ENCODE results near the gene NEB. TPM values are rescaled to one million over a fixed set of nuclear protein-coding genes. Genes with fewer than 3 reads are reported as not detected.

The NEB gene
- total RNA-seq, 1 donor from 2014 or later = 5.0 TPM

DNA sequence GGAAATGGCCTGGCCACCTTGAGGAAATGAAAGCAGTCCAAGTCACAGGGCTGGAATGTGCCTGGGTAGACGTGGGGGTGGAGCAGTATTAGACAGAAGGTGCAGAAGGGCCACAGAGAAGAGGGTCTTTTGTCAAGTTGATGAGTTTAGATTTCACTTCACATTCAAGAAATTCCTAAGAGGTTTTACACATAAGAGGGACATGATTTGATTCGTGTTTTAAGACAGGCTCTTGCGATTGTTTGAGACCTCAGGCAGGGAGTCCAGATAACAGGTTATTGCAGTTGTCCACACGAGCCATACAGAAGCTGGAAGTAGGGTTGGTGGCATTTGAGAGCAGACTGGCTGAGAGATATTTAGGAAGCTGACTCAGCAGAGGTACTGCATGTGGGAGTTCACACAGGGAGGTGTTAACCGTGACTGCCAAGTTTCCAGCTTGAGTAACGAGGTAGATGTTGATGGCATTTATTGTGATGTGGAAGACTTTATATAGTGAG is 64.6 kb downstream of the NEB start:
- Mint-ChIP-seq H3K4me1 (ENCODE audit: unreplicated experiment) (peaks cover 13% of the 10 kb centered on the region), H3K27me3 (no peaks in the 10 kb centered on the region), H3K27ac (no peak overlapping the region), H3K36me3 (no peaks in the 10 kb centered on the region), H3K4me3 (no peak overlapping the region), H3K9me3 (no peaks in the 10 kb centered on the region)
- TF ChIP-seq, protein P1, sequence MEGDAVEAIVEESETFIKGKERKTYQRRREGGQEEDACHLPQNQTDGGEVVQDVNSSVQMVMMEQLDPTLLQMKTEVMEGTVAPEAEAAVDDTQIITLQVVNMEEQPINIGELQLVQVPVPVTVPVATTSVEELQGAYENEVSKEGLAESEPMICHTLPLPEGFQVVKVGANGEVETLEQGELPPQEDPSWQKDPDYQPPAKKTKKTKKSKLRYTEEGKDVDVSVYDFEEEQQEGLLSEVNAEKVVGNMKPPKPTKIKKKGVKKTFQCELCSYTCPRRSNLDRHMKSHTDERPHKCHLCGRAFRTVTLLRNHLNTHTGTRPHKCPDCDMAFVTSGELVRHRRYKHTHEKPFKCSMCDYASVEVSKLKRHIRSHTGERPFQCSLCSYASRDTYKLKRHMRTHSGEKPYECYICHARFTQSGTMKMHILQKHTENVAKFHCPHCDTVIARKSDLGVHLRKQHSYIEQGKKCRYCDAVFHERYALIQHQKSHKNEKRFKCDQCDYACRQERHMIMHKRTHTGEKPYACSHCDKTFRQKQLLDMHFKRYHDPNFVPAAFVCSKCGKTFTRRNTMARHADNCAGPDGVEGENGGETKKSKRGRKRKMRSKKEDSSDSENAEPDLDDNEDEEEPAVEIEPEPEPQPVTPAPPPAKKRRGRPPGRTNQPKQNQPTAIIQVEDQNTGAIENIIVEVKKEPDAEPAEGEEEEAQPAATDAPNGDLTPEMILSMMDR (conservative IDR thresholded peaks at IDR 0.05) = no peak
- DNase-seq (ENCODE audit: extremely low spot score, unreplicated experiment) = no peak

DNA sequence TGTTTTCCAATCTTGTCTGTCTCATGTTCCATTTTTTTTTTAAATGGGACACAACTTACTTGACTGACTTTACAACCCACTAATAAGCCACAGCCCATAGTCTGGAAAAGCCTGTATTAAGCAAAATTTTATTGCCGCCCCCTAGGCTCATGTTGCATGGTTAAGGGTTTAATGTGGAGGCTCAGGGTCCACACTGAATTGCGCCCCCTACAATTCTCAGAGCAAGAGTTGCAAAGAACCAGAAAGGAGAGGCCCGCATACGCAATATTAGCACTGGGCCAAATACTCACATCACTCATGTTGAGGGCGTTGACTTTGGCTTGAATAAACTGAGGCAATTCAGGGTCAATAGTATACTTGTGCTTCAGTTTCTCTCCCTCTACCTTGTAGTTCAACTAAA is 65.5 kb downstream of the NEB start:
- Mint-ChIP-seq H3K27me3 (no peaks in the 10 kb centered on the region), H3K9me3 (no peaks in the 10 kb centered on the region), H3K36me3 (no peaks in the 10 kb centered on the region), H3K4me1 (ENCODE audit: unreplicated experiment) (peaks cover 13% of the 10 kb centered on the region), H3K27ac (no peak overlapping the region), H3K4me3 (no peak overlapping the region)
- DNase-seq (ENCODE audit: extremely low spot score, unreplicated experiment) = no peak
- TF ChIP-seq, protein P1 (conservative IDR thresholded peaks at IDR 0.05) = no peak

DNA sequence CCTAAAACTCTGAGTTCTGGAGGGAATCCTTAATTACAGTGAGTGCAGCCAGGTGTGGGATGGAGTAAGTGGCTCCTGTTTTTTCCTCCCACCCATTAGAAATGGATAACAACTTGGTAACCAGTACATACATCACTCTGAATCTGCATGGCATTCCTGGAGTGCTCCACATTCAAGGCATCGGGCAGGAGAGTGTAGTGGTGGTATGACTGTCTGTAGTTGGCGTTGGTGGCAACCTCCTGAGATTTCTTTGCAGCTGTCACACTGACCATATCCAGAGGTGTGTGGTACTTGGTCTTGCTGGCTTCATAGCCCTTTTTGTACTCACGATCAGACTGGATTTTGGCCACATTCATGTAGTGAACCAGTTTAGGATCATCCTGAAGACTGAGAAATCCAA is 68.3 kb downstream of the NEB start:
- no peaks in the 10 kb centered on the region for H3K36me3 Mint-ChIP-seq
- no peak overlapping the region for H3K27ac Mint-ChIP-seq
- peaks cover 10% of the 10 kb centered on the region for H3K4me1 Mint-ChIP-seq (ENCODE audit: unreplicated experiment)
- no peak for DNase-seq (ENCODE audit: extremely low spot score, unreplicated experiment)
- TF ChIP-seq, protein P1 (conservative IDR thresholded peaks at IDR 0.05) = no peak
- H3K4me3 Mint-ChIP-seq = no peak overlapping the region
- no peaks in the 10 kb centered on the region for H3K9me3 Mint-ChIP-seq
- H3K27me3 Mint-ChIP-seq = no peaks in the 10 kb centered on the region

DNA sequence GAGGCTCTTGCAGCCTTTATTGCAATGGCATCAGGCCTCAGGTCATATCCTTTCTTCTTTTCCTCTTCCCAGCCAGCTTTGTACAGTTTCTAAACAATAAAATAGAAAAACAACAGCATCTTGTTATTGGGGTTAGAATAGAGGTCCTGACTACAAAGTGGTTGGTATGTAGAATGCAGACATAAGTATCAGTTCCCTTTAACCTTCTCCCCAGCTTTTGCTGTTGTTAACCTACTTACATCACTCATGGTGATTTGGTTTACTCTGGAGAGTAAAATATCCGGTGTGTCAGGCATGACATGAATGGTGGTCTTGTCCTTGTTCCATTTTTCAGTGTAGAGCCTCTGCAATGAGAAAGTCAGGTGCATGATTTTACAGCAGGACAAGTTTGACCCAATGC is 69.8 kb downstream of the NEB start:
- Mint-ChIP-seq H3K27ac (no peak overlapping the region), H3K4me1 (ENCODE audit: unreplicated experiment) (peaks cover 4% of the 10 kb centered on the region), H3K36me3 (no peaks in the 10 kb centered on the region), H3K4me3 (no peak overlapping the region), H3K9me3 (no peaks in the 10 kb centered on the region), H3K27me3 (no peaks in the 10 kb centered on the region)
- TF ChIP-seq, protein P1 (conservative IDR thresholded peaks at IDR 0.05) = no peak
- no peak for DNase-seq (ENCODE audit: extremely low spot score, unreplicated experiment)

DNA sequence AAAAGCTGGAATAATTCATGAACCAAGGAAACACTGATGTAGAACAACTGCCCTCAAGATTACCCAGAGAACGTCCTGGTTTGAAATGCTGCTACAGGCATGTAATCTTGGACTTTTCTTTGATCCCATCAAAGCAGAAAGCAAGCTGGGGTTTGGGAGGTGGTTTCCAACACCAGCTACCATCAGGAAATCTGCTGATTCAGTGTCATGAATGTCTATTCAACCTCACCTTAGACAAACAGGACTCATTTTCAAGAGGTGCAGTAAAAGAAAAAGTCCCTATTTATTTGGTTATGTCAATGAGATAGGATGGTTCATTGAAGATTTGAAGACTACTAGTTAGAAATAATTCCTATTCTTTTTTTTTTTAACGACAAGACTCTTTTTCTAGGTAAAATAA is 72.7 kb downstream of the NEB start:
- Mint-ChIP-seq H3K4me3 (no peak overlapping the region), H3K27me3 (no peaks in the 10 kb centered on the region), H3K36me3 (no peaks in the 10 kb centered on the region), H3K9me3 (no peaks in the 10 kb centered on the region), H3K27ac (no peak overlapping the region), H3K4me1 (ENCODE audit: unreplicated experiment) (no peaks in the 10 kb centered on the region)
- DNase-seq (ENCODE audit: extremely low spot score, unreplicated experiment) = no peak
- TF ChIP-seq, protein P1 (conservative IDR thresholded peaks at IDR 0.05) = no peak

DNA sequence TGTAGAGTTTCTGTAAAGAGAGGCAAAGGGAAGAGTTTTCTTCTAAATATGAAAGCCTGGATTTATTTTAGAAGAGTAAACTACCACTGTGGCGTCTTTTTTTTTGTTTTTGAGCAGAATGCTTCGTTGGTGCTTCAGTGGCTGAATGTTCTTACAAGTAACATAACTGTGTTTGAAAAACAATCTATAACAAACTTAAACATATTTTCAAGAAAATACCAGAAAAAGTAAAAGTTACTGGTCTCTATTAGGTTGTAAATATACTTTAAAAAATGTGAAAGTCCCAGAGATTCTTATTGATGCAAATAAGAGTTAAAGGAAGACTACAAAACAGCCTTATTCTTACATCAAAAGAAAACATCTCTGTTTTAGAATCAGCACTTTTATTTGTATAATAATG is 76.2 kb downstream of the NEB start:
- DNase-seq (ENCODE audit: extremely low spot score, unreplicated experiment) = no peak
- Mint-ChIP-seq H3K9me3 (no peaks in the 10 kb centered on the region), H3K4me3 (no peak overlapping the region), H3K27ac (no peak overlapping the region), H3K36me3 (no peaks in the 10 kb centered on the region), H3K27me3 (no peaks in the 10 kb centered on the region), H3K4me1 (ENCODE audit: unreplicated experiment) (no peaks in the 10 kb centered on the region)
- TF ChIP-seq, protein P1 (conservative IDR thresholded peaks at IDR 0.05) = no peak

All from type B pancreatic cell (in vitro differentiated cells).